GM18519 (cell line): ENCODE results near the gene HDGFL3.

Experiments used
- ATAC-seq: cut with Tn5 transposase; IDR thresholded peaks from one replicate; pipeline ENCODE4 v1.9.1; 2021; ENCODE audit warnings: mild to moderate bottlenecking, moderate library complexity; ENCODE audit not compliant: unreplicated experiment, low FRiP score

Gene HDGFL3

GRCh38 chr15:83132861-83133523 lies 74.6 kb downstream of the HDGFL3 start:
- no peak for ATAC-seq

GRCh38 chr15:83129791-83130190 lies 77.8 kb downstream of the HDGFL3 start:
- ATAC-seq, result no peak

GRCh38 chr15:83127547-83128150 lies 80.0 kb downstream of the HDGFL3 start:
- no peak for ATAC-seq

GRCh38 chr15:83123529-83123928 lies 84.1 kb downstream of the HDGFL3 start:
- ATAC-seq, result no peak

DNA sequence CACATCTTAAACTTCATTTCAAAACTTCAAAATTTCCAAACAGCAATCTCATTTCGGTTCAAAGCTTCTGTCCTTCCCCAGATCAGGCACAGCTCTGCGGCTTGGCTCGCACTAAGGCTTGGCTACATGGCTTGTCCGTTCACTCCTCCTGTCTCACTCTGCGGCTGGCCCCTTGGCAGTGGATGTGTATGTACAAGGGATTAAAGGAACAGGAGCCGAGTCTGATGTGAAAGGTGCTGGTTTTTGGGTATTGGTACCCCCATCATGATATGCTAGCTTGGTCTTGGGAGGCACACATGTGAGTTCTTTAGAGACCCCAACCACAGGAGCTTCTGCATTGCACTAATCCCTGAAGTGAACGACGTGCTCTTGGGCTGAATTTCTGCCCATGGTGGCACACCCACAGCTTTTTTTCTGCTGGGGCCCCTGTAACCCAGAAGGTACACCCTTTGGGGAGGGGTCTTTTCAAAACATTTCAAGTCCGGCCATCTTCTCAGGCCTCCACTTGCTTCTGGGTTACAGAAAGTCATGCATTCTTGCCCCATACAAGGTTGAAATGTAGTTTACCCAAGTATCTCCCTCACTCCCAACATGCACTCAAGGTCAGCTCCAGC lies 87.5 kb downstream of the HDGFL3 start:
- no peak for ATAC-seq

GRCh38 chr15:83118968-83119367 lies 88.7 kb downstream of the HDGFL3 start:
- no peak for ATAC-seq

GRCh38 chr15:83118291-83118827 lies 89.3 kb downstream of the HDGFL3 start:
- no peak for ATAC-seq

DNA sequence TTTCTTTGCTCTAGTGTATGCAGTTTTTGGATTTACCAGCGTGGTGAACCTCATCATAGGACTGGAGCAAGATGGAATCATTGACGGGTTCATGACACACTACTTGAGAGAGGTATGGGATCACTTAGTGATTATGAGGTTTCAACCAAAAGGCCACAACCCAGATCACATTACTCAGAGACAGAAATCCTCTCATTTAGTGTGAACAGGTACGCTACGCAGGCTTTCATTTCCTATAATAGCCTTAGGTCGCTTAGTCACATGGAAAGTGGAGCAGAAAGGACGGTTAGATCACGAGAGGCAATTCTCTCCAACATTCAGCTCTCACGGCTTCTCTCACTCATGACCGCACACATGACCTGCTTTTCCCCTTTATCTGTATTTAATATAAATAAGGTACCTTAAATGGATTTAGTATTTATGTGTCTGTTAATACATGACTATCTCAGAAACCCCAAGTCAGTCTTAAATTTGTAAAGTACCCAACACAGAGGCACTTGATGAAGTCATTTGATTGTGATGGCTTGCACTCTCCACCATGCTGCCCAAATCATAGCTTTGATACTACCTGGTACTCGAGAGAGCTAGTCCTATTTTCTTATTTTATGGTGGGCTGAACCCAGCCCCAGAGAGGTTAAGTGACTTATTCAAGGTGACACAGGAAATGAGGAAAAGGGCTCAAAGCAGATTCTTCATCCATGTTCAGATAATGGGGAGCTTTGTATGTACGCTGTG lies 91.6 kb downstream of the HDGFL3 start:
- ATAC-seq, result no peak

DNA sequence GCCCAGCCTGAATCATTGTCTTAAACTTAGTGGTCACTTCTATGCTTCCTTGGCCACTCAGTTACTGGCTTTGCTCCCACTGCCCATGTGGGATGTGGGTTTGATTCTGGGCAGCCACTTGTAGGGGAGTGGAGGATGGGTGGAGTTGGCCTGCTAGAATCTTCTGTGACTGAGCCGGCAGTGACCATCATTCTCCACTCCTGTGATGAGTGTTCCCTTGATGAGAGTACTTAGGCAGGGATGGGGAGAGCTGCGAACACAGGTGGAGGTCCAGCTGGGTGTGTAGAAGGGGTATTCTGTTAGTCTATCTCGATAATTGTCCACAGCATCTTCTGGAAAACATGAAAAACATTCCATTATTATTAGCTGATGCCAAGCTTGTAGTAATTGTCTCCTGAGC lies 92.2 kb downstream of the HDGFL3 start:
- ATAC-seq, result no peak

GRCh38 chr15:83114856-83115255 lies 92.8 kb downstream of the HDGFL3 start:
- no peak for ATAC-seq

DNA sequence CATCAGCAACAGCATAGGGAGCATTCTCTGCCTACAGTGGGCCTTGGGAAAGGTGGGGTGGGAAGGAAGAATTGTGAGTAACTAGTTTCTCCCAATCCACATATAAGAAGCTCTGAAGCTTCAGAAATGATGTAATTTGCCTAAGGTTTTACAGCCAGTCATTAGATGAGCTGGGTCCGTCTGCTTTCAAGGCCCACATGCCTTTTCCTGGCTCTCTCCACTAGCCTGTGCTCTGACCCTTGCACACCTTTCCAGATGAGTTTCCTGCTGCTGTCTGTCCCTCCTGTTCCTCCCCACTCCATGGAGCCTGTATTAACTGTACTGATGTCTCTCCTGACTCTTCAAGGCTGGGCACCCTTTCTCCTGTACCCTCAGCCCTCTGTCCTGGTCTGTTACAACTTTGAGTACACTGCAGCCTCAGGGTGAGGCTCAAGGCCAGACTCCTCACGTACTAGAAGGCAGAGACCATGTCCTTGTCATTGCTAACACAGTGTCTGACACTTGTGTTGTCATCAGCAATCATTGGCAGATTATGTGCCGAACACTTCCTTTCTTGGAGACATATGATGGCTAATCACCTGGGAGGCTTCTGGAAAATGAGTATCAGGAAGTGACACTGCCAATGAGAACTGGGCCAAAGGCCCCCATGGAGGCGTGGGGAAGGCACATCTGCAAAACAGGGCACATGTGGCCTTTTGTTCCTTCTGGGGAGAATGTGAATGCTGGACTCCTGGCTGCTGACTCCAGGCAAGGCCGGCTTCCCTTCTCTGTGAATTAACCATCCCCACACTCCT lies 93.5 kb downstream of the HDGFL3 start:
- ATAC-seq, result no peak

GRCh38 chr15:83112956-83113299 lies 94.7 kb downstream of the HDGFL3 start:
- no peak for ATAC-seq

- ATAC-seq, result no peak
These were observed 95.2 kb downstream of the HDGFL3 start for GRCh38 chr15:83112233-83112955.

DNA sequence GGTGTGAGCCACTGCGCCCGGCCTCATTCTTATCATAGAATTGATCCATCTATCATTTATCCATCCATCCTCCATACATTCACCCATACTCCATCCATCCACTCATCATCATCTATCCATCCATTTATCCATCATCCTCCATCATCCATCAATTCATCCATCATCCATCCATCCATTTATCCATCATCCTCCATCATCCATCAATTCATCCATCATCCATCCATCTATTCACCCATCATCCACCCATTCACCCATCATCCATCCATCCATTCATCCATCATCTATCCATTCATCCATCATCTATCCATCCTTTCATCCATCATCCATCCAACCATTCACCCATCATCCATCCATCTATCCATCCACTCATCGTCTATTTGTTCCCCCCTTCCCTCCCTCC lies 96.5 kb downstream of the HDGFL3 start:
- no peak for ATAC-seq

GRCh38 chr15:83110381-83110780 lies 97.2 kb downstream of the HDGFL3 start:
- ATAC-seq, result no peak

- no peak for ATAC-seq
These were observed 98.1 kb downstream of the HDGFL3 start for GRCh38 chr15:83109532-83109931.

- no peak for ATAC-seq
These were observed 99.1 kb downstream of the HDGFL3 start for GRCh38 chr15:83108266-83109219.

GRCh38 chr15:83107841-83108181 lies 99.8 kb downstream of the HDGFL3 start:
- no peak for ATAC-seq
